PC-3 (cell line): ENCODE measurements around the gene TULP3.

ENCODE experiments used
- EZH2 ChIP-seq: fragments of 300-600 bp; sonication (generic); IDR thresholded peaks from one replicate; pipeline ENCODE4 v1.6.1; 2017; ENCODE audit warnings: antibody characterized with exemption, mild to moderate bottlenecking, low read length; ENCODE audit not compliant: unreplicated experiment
- EZH2phosphoT487 ChIP-seq: fragments of 300-600 bp; sonication (generic); IDR thresholded peaks from 2 replicates; pipeline ENCODE4 v1.6.1; 2018; ENCODE audit warnings: mild to moderate bottlenecking, antibody characterized with exemption, low read length, borderline replicate concordance
- TF ChIP-seq, protein P1 (sequence below): fragments of 300-600 bp; sonication (generic); conservative IDR thresholded peaks from 2 replicates; pipeline ENCODE4 v1.5.1; 2017; ENCODE audit warnings: antibody characterized with exemption, low read depth, mild to moderate bottlenecking, low read length

DNA sequence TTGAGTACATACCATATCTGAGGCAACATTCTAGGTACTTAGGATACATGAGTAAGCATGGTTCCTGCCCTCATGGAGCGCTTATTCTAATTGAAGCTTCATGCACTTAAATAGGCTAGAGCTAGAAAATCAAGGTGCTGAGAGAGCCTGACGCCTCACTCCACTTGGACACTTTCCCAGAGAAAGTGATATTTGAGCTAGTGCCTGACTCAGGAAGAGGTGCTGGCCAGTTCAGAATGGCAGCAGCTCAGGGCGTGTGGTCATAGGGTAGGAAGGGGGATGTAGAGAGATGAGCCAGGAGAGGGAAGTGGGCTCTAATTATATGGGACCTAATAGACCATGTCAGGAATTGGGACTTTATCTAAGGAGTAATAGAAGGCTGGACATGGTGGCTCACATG lies 33.3 kb downstream of the TULP3 start:
- no peak for TF ChIP-seq EZH2phosphoT487
- TF ChIP-seq, protein P1, sequence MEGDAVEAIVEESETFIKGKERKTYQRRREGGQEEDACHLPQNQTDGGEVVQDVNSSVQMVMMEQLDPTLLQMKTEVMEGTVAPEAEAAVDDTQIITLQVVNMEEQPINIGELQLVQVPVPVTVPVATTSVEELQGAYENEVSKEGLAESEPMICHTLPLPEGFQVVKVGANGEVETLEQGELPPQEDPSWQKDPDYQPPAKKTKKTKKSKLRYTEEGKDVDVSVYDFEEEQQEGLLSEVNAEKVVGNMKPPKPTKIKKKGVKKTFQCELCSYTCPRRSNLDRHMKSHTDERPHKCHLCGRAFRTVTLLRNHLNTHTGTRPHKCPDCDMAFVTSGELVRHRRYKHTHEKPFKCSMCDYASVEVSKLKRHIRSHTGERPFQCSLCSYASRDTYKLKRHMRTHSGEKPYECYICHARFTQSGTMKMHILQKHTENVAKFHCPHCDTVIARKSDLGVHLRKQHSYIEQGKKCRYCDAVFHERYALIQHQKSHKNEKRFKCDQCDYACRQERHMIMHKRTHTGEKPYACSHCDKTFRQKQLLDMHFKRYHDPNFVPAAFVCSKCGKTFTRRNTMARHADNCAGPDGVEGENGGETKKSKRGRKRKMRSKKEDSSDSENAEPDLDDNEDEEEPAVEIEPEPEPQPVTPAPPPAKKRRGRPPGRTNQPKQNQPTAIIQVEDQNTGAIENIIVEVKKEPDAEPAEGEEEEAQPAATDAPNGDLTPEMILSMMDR, result no peak
- no peak for TF ChIP-seq EZH2
